GM19043 (cell line): Measurements from ENCODE around the gene TCN1.
"Not testable (repeated sequence)": the region's sequence is repeated elsewhere in the genome, so short reads cannot be mapped to it uniquely, and the experiment has no call there.

Experiments used
- ATAC-seq: cut with Tn5 transposase; IDR thresholded peaks from one replicate; pipeline ENCODE4 v1.9.1; 2021; ENCODE audit warnings: low read depth; ENCODE audit not compliant: unreplicated experiment

TCN1 gene

GRCh38 chr11:59857439-59858434 lies 8.6 kb downstream of the TCN1 start:
- ATAC-seq: no peak

- no peak for ATAC-seq
Measured at GRCh38 chr11:59854871-59855270, 11.4 kb downstream of the TCN1 start.

DNA sequence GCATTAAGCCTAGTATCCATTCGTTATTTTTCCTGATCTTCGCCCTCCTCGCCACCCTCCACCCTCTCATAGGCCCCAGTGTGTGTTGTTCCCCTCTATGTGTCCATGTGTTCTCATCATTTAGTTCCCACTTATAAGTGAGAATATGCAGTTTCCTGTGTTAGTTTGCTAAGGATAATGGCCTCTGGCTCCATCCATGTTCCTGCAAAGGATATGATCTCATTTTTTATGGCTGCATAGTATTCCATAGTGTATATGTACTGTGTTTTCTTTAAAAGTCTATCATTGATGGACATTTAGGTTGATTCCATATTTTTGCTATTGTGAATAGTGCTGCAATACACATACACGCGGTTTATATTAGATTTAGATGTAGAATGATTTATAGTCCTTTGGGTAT lies 14.9 kb downstream of the TCN1 start:
- ATAC-seq: not testable (repeated sequence)

DNA sequence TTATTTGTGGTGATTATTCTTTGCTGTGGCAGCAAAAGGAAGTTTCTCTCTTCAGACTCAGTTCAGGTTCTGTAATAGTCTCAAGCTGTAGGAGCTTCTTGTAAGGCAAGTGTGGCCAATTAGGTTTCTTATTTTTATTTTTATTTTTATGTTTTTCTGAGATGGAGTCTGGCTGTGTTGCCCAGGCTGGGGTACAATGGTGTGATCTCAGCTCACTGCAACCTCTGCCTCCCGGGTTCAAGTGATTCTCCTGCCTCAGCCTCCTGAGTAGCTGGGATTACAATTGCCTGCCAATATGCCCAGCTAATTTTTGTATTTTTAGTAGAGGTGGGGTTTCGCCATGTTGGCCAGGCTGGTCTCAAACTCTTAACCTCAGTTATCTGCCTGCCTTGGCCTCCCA lies 16.7 kb downstream of the TCN1 start:
- ATAC-seq: not testable (repeated sequence)

- ATAC-seq: no peak
Measured at GRCh38 chr11:59849129-59849528, 17.2 kb downstream of the TCN1 start.

- not testable (repeated sequence) for ATAC-seq
Measured at GRCh38 chr11:59848439-59848838, 17.8 kb downstream of the TCN1 start.

- ATAC-seq: no peak
Measured at GRCh38 chr11:59847626-59848025, 18.7 kb downstream of the TCN1 start.

DNA sequence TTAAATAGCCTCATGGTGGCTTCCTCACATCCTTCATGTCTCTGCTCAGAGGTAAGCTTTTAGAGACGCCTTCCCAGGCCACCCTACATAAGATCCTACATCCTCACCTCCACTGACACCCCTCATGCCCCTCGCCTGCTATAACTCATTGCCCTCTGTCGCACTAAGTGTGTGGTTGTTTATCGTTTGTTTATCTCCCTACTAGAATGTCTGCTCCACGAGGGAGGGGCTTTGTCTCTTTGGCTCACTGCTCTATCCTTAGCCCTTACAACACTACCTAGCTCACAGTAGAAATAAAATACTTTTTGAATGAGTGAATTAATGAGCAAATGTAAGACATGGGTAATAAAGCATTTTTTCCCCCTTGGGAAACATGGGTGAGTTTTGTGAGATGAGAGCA lies 19.7 kb downstream of the TCN1 start:
- no peak for ATAC-seq

GRCh38 chr11:59845399-59845798 lies 20.9 kb downstream of the TCN1 start, which contains the start of gene CBLIF:
CBLIF (minus strand) TSS chr11:59845499; CDS start chr11:59845453, 46 bp downstream.
- no peak for ATAC-seq

DNA sequence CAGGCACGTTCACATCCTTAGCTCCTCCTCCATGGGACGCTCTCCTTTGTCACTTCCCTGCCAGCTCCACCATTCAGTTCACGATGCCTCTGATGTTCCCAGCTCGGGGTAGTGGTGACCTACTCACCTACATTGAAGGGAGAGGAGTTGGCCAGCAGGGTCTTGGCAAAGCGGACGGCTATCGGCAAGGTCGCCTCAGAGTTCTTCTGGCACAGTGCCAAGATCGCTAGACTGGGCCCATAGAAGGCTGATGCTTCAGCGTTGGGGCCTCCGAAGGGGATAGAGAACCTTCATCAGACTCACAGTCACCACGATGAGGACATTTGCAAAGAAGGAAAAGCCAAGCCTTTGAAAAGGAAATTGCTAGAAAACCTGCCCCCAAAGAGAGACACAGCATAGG lies 24.0 kb downstream of the TCN1 start:
- ATAC-seq: no peak

- ATAC-seq: no peak
Measured at GRCh38 chr11:59841514-59841913, 24.8 kb downstream of the TCN1 start.

DNA sequence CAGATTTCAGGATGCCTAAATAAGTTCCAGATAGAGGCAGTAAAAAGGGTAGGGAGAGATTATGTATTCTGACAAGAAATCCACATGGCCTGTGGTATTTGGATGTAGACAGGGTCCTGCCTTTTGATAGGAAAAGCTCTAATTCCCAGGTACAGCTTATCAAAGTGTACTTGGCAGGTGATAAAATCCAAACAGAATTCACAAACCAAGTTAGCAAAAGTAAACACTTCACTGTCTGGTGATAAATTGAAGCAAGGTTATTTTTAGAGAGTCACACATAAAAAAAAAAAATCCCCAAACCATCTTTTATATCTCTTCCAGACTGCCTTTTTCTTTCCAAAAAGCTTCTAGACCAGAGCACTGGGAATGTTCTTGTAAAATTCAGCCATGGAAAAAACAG lies 26.7 kb downstream of the TCN1 start:
- ATAC-seq: no peak

DNA sequence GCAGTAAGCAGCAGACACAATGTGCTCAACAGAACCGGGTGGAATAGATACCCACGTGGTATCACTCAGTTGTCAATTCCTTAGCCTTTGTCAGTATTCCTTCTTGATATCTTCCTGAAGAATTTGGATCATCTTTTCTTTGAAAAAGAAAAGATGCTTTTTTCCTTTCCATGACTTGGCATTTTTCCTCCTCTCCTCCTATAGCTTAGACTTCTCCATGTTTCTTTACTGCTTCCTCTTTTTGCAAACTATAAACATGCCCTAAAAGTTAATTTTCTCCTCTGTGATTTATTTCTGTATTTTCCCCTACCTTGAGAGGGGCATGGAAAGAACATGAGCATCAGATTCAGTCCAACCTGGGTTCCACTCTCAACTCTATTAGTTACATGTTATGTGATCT lies 32.7 kb downstream of the TCN1 start:
- no peak for ATAC-seq

GRCh38 chr11:59829358-59829757 lies 36.9 kb downstream of the TCN1 start:
- no peak for ATAC-seq

- ATAC-seq: peak; percentile 83
Measured at GRCh38 chr11:59822989-59823566, 43.2 kb downstream of the TCN1 start.

GRCh38 chr11:59818572-59818971 lies 47.7 kb downstream of the TCN1 start:
- no peak for ATAC-seq

GRCh38 chr11:59816434-59816833 lies 49.9 kb downstream of the TCN1 start:
- ATAC-seq: not testable (repeated sequence)

DNA sequence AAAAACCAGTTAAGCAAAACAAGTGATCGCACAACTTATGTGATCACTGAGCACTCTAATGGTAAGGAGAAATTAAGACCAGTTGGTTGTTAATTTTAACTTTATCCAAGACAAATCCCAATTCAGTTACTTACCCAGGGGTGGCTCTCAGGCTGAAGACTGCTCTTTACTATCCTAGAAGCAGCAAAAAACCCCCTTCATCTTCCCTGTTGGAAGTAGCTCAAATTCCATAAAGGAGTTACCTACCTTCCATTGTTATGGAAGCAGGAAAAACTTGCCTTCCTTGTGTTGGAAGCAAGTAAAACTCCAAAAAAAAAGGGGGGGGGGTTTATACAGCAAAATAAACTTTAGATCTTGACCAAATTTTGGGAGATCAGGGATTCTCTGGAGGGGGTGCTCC lies 50.5 kb downstream of the TCN1 start:
- ATAC-seq: no peak

DNA sequence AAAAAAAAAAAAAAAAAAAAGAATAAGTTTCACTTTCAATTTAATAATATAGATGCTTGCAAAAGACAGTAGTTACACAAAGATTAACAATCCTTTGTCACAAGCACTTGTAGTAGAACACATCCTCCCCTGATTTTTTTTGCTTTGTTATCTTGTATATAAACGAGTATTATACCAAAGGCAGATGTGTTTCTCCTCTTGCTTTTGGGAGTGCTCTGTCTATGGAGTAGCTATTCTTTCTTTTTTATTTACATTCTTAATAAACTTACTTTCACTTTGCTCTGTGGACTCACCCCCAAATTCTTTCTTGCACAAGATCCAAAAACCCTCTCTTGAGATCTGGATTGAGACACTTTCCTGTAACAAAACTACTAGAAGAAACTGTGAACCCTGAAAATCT lies 52.3 kb downstream of the TCN1 start:
- ATAC-seq: no peak

- ATAC-seq: no peak
Measured at GRCh38 chr11:59813364-59813763, 52.9 kb downstream of the TCN1 start.

GRCh38 chr11:59812220-59812619 lies 54.1 kb downstream of the TCN1 start:
- ATAC-seq: no peak

DNA sequence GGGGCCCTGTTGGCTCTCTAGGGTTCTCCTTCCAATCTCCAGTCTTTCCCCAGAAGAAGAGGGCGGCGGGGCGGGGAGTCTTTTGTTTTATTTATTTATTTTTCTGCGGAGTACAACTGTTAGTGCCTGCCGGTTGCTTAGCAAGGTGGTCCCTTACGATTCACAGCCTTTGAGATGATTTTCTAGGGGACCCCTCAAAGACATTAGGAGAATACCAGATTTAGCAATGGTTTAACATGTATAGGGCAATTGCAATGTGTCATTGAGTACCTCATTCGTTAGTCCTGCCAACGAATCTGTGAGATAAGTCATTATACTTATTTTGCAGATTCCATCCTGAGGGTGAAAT lies 55.4 kb downstream of the TCN1 start:
- ATAC-seq: no peak
